ENCODE results near the gene PLXNC1.

The PLXNC1 gene

GRCh38 chr12:94147991-94148738 is at the start of gene PLXNC1:
Gene PLXNC1, plus strand, starts transcription at chr12:94148577. Its CDS starts 395 bp downstream, at chr12:94148972.
- Histone ChIP-seq H3K9ac (ENCODE audit: low read length) (no peak within 1 kb of the TSS), H3K4me1 (ENCODE audit: control insufficient read depth, insufficient read depth, low read length) (peaks cover 3% of the 10 kb centered on the region), H3K9me3 (ENCODE audit: control insufficient read depth, low read length) (no peaks in the 10 kb centered on the region), H3K4me3 (ENCODE audit: low read length) (peak within 1 kb of the TSS; percentile 67), H3K27me3 (replicated peaks; ENCODE audit: control insufficient read depth, insufficient read depth, low read length) (peaks cover 46% of the 10 kb centered on the region), H3K36me3 (ENCODE audit: control insufficient read depth, insufficient read depth, low read length, severe bottlenecking) (no peaks in the 10 kb centered on the region)
- peak; percentile 66 for DNase-seq (ENCODE audit: low read depth)

- DNase-seq (ENCODE audit: low read depth): no peak
- H3K27me3 ChIP-seq (replicated peaks; ENCODE audit: control insufficient read depth, insufficient read depth, low read length): no peaks in the 10 kb centered on the region
- H3K9ac ChIP-seq (ENCODE audit: low read length): no peak overlapping the region
- H3K4me3 ChIP-seq (ENCODE audit: low read length): no peak overlapping the region
- no peaks in the 10 kb centered on the region for H3K9me3 ChIP-seq (ENCODE audit: control insufficient read depth, low read length)
- no peaks in the 10 kb centered on the region for H3K36me3 ChIP-seq (ENCODE audit: control insufficient read depth, insufficient read depth, low read length, severe bottlenecking)
- H3K4me1 ChIP-seq (ENCODE audit: control insufficient read depth, insufficient read depth, low read length): peaks cover 11% of the 10 kb centered on the region
These were observed 49.2 kb upstream of the PLXNC1 start for GRCh38 chr12:94099191-94099590.

GRCh38 chr12:94099632-94100031 is 48.7 kb upstream of the PLXNC1 start:
- Histone ChIP-seq H3K9me3 (ENCODE audit: control insufficient read depth, low read length) (no peaks in the 10 kb centered on the region), H3K9ac (ENCODE audit: low read length) (no peak overlapping the region)

GRCh38 chr12:94100211-94100627 is 48.2 kb upstream of the PLXNC1 start:
- peaks cover 11% of the 10 kb centered on the region for H3K4me1 ChIP-seq (ENCODE audit: control insufficient read depth, insufficient read depth, low read length)
- peak; percentile 12 for DNase-seq (ENCODE audit: low read depth)

More at GRCh38 chr12:94099632-94100031, 48.7 kb upstream of the PLXNC1 start:
- Histone ChIP-seq H3K27me3 (replicated peaks; ENCODE audit: control insufficient read depth, insufficient read depth, low read length) (no peaks in the 10 kb centered on the region), H3K36me3 (ENCODE audit: control insufficient read depth, insufficient read depth, low read length, severe bottlenecking) (no peaks in the 10 kb centered on the region), H3K4me1 (ENCODE audit: control insufficient read depth, insufficient read depth, low read length) (peaks cover 11% of the 10 kb centered on the region), H3K4me3 (ENCODE audit: low read length) (no peak overlapping the region)
- peak; percentile 47 for DNase-seq (ENCODE audit: low read depth)

GRCh38 chr12:94100990-94101737 is 47.2 kb upstream of the PLXNC1 start:
- peak overlapping the region; percentile 86 for H3K9ac ChIP-seq (ENCODE audit: low read length)
- peak; percentile 92 for DNase-seq (ENCODE audit: low read depth)
- H3K4me1 ChIP-seq (ENCODE audit: control insufficient read depth, insufficient read depth, low read length): peaks cover 11% of the 10 kb centered on the region
- peak overlapping the region; percentile 87 for H3K4me3 ChIP-seq (ENCODE audit: low read length)
- no peaks in the 10 kb centered on the region for H3K9me3 ChIP-seq (ENCODE audit: control insufficient read depth, low read length)
- H3K27me3 ChIP-seq (replicated peaks; ENCODE audit: control insufficient read depth, insufficient read depth, low read length): no peaks in the 10 kb centered on the region
- H3K36me3 ChIP-seq (ENCODE audit: control insufficient read depth, insufficient read depth, low read length, severe bottlenecking): no peaks in the 10 kb centered on the region

More at GRCh38 chr12:94100211-94100627, 48.2 kb upstream of the PLXNC1 start:
- Histone ChIP-seq H3K4me3 (ENCODE audit: low read length) (no peak overlapping the region), H3K27me3 (replicated peaks; ENCODE audit: control insufficient read depth, insufficient read depth, low read length) (no peaks in the 10 kb centered on the region), H3K36me3 (ENCODE audit: control insufficient read depth, insufficient read depth, low read length, severe bottlenecking) (no peaks in the 10 kb centered on the region), H3K9ac (ENCODE audit: low read length) (no peak overlapping the region), H3K9me3 (ENCODE audit: control insufficient read depth, low read length) (no peaks in the 10 kb centered on the region)

- Histone ChIP-seq H3K9me3 (ENCODE audit: control insufficient read depth, low read length) (no peaks in the 10 kb centered on the region), H3K4me1 (ENCODE audit: control insufficient read depth, insufficient read depth, low read length) (peaks cover 11% of the 10 kb centered on the region), H3K9ac (ENCODE audit: low read length) (peak overlapping the region; percentile 86), H3K36me3 (ENCODE audit: control insufficient read depth, insufficient read depth, low read length, severe bottlenecking) (no peaks in the 10 kb centered on the region), H3K4me3 (ENCODE audit: low read length) (peak overlapping the region; percentile 87), H3K27me3 (replicated peaks; ENCODE audit: control insufficient read depth, insufficient read depth, low read length) (no peaks in the 10 kb centered on the region)
- DNase-seq (ENCODE audit: low read depth): peak; percentile 97
These were observed 46.4 kb upstream of the PLXNC1 start for GRCh38 chr12:94101738-94102660.

GRCh38 chr12:94103986-94104385 is 44.4 kb upstream of the PLXNC1 start:
- Histone ChIP-seq H3K4me3 (ENCODE audit: low read length) (no peak overlapping the region), H3K9ac (ENCODE audit: low read length) (no peak overlapping the region), H3K4me1 (ENCODE audit: control insufficient read depth, insufficient read depth, low read length) (peaks cover 5% of the 10 kb centered on the region), H3K27me3 (replicated peaks; ENCODE audit: control insufficient read depth, insufficient read depth, low read length) (no peaks in the 10 kb centered on the region), H3K9me3 (ENCODE audit: control insufficient read depth, low read length) (no peaks in the 10 kb centered on the region), H3K36me3 (ENCODE audit: control insufficient read depth, insufficient read depth, low read length, severe bottlenecking) (no peaks in the 10 kb centered on the region)
- DNase-seq (ENCODE audit: low read depth): no peak

GRCh38 chr12:94107910-94108309 is 40.5 kb upstream of the PLXNC1 start:
- no peak overlapping the region for H3K4me3 ChIP-seq (ENCODE audit: low read length)
- DNase-seq (ENCODE audit: low read depth): no peak
- no peak overlapping the region for H3K9ac ChIP-seq (ENCODE audit: low read length)
- no peaks in the 10 kb centered on the region for H3K36me3 ChIP-seq (ENCODE audit: control insufficient read depth, insufficient read depth, low read length, severe bottlenecking)
- H3K4me1 ChIP-seq (ENCODE audit: control insufficient read depth, insufficient read depth, low read length): no peaks in the 10 kb centered on the region
- no peaks in the 10 kb centered on the region for H3K27me3 ChIP-seq (replicated peaks; ENCODE audit: control insufficient read depth, insufficient read depth, low read length)
- peaks cover 4% of the 10 kb centered on the region for H3K9me3 ChIP-seq (ENCODE audit: control insufficient read depth, low read length)

- Histone ChIP-seq H3K36me3 (ENCODE audit: control insufficient read depth, insufficient read depth, low read length, severe bottlenecking) (no peaks in the 10 kb centered on the region), H3K9me3 (ENCODE audit: control insufficient read depth, low read length) (peaks cover 6% of the 10 kb centered on the region), H3K4me3 (ENCODE audit: low read length) (no peak overlapping the region), H3K9ac (ENCODE audit: low read length) (no peak overlapping the region), H3K4me1 (ENCODE audit: control insufficient read depth, insufficient read depth, low read length) (no peaks in the 10 kb centered on the region), H3K27me3 (replicated peaks; ENCODE audit: control insufficient read depth, insufficient read depth, low read length) (no peaks in the 10 kb centered on the region)
- DNase-seq (ENCODE audit: low read depth): peak; percentile 62
These were observed 39.2 kb upstream of the PLXNC1 start for GRCh38 chr12:94109160-94109559.

GRCh38 chr12:94110258-94110657 is 38.1 kb upstream of the PLXNC1 start:
- H3K4me3 ChIP-seq (ENCODE audit: low read length): no peak overlapping the region
- H3K36me3 ChIP-seq (ENCODE audit: control insufficient read depth, insufficient read depth, low read length, severe bottlenecking): no peaks in the 10 kb centered on the region
- H3K9me3 ChIP-seq (ENCODE audit: control insufficient read depth, low read length): peaks cover 6% of the 10 kb centered on the region
- H3K4me1 ChIP-seq (ENCODE audit: control insufficient read depth, insufficient read depth, low read length): no peaks in the 10 kb centered on the region
- H3K9ac ChIP-seq (ENCODE audit: low read length): no peak overlapping the region
- no peaks in the 10 kb centered on the region for H3K27me3 ChIP-seq (replicated peaks; ENCODE audit: control insufficient read depth, insufficient read depth, low read length)
- no peak for DNase-seq (ENCODE audit: low read depth)

- H3K4me1 ChIP-seq (ENCODE audit: control insufficient read depth, insufficient read depth, low read length): no peaks in the 10 kb centered on the region
- no peaks in the 10 kb centered on the region for H3K27me3 ChIP-seq (replicated peaks; ENCODE audit: control insufficient read depth, insufficient read depth, low read length)
- DNase-seq (ENCODE audit: low read depth): no peak
- peaks cover 6% of the 10 kb centered on the region for H3K9me3 ChIP-seq (ENCODE audit: control insufficient read depth, low read length)
- no peaks in the 10 kb centered on the region for H3K36me3 ChIP-seq (ENCODE audit: control insufficient read depth, insufficient read depth, low read length, severe bottlenecking)
- H3K9ac ChIP-seq (ENCODE audit: low read length): no peak overlapping the region
- H3K4me3 ChIP-seq (ENCODE audit: low read length): no peak overlapping the region
These were observed 37.1 kb upstream of the PLXNC1 start for GRCh38 chr12:94111302-94111701.

Measured in adipocyte (in vitro differentiated cells).